CD4-positive, alpha-beta T cell treated with Interleukin-6 at 100 ng/mL for 8 hours (primary cell): ENCODE measurements around the gene MOK.

ENCODE experiments used
- DNase-seq: peaks from one replicate; pipeline ENCODE4 v3.0.0-alpha.2; 2020; ENCODE audit warnings: mixed read lengths, low spot score

Gene MOK

DNA sequence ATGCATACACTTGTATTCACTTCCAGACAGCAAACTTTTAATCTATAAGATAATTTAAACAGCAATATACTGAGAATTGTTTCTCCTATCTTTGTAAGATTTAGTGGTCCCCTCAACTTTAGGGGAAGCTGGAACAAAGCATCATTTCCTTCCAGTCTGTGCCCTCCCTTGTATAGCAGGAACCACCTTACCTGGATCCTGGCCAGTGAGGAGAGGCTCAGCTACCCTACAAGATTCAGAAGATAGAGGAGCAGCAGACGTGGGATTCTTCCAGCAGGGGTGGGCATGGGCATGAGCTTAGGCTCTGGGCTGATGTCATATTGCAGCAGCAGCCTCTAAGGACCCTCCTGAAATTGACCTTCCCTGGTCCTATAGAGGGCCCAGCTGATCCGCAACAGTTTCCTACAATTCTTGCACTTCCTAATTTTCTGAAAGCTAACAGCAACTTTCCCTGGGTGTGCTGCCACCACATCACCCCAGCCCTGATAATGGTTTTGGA is 21.3 kb downstream of the MOK start:
- DNase-seq, result no peak

DNA sequence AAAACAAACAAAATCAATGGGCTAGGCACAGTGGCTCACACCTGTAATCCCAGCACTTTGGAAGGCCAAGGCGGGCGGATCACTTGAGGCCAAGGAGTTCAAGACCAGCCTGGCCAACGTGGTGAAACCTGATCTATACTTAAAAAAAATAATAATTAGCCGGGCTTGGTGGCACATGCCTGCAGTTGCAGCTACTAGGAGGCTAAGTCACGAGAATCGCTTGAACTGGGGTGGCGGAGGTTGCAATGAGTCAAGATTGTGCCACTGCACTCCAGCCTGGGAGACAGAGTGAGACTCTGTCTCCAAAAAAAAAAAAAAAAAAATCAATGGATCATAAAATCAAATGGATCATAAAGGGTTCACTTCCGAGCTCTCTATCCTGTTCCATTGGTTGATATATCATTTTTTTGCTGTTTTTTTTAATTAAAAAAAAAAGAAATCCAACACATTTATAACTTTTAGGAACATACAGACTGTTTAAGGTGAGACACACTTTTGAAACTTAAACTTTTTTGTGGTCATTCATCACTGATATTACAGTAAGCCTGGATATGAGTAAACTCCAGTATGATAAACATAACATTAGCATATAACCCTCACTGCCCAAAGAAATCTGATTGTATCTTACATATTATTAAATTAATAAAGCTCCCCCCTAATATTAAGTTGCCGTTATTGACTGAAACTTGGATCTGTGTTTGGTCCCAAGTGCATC is 22.1 kb downstream of the MOK start:
- DNase-seq, result no peak

GRCh38 chr14:102280376-102280962 is 24.5 kb downstream of the MOK start:
- no peak for DNase-seq

GRCh38 chr14:102279688-102280348 is 25.1 kb downstream of the MOK start:
- DNase-seq, result no peak

- no peak for DNase-seq
Measured at GRCh38 chr14:102279282-102279681, 25.7 kb downstream of the MOK start.

DNA sequence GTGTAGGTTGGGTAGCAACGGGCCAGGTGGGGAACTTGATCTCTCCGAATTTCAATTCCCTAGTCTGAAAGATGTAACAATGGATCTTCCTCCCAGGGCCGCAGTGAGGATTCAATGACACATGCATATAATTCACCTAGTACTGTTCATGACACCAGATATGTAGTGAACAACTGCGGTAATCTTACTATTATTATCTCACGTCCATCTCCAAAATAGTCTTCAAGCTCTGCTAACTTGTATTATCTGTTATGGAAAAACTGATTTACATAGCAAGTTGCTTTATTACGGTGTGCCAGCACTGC is 26.4 kb downstream of the MOK start:
- DNase-seq, result no peak

DNA sequence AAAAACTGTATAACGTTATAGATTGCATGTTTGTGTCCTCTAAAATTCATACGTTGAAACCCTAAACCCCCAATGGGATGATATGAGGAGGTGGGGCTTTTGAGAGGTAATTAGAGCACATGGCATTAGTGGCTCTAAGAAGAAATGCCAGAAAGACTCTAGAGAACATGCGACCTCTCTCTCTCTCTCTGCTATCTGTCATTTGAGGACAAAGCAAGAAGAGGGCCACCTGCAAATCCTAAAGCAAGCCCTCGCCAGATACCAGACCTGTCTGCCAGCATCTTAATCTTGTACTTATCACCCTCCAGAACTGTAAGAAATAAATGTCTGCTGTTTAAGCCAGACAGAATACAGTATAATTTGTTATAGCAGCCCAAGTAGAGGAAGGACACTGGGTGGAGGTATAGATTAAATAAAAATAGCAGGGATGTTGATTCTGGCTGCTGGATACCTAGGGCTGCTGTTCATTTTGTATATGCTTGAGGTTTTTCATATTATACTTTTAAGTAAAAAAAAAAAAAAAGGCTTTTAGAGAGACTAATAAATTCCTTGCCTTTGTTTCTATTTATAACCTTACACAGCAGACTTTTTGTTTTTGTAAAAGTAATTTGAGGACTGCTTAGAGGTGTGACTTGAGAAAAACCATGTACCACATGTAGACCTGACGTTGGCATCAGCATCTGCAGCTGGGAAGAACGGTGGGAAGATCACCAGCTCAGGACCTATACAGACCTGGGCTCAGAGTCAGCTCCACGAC is 26.9 kb downstream of the MOK start:
- DNase-seq, result no peak

DNA sequence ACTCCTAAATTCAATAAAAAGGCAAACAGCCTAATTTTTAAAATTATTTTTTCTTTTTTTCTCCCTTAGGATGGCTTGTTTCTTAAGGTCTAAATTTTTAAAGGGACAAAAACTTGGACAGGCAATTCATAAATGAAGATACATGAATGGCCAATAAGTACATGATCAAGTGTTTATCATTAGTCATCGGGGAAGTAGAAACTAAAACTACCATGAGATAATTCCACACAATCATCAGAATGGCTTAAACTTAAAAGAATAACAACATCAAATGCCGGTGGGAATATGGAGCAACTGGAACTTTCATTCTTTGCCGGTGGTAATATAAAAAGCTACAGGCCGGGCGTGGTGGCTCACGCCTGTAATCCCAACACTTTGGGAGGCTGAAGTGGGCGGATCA is 29.1 kb downstream of the MOK start:
- no peak for DNase-seq

DNA sequence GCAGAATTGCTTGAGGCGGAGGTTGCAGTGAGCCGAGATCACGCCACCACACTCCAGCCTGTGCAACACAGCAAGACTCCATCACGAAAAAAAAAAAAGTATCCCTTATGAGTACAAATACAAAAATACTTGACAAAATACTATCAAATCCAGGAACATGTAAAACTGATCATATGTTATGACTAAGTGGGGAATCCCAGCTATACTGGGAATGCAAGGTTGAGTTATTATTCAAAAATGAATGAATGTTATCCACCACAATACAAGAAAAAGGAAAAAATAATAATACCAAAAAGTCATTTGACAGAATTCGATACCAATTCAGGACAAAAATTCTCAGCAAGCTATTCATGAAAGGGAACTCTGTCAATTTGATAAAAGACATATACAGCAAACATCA is 32.6 kb downstream of the MOK start:
- no peak for DNase-seq

DNA sequence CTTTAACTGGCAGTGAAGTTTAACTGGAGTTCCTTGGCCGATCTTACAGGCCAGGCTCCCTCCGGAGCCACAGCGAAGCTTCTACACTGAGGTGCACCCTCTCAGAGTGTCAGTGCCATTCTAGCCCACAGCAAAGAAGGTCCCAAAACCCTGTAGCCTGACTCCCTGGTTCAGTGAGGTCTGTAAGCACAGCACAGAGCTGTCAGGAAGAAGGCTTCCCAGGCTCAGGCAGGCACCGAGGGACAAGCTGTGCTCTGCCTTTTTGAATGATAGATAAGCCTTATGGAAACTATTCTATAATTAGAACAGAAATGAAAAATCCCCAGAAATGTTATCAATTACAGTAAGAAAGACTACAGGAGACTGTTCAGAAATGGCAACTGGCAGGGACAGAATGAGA is 40.2 kb downstream of the MOK start:
- no peak for DNase-seq

- no peak for DNase-seq
Measured at GRCh38 chr14:102264355-102264754, 40.6 kb downstream of the MOK start.

- DNase-seq, result no peak
Measured at GRCh38 chr14:102262929-102263462, 42.0 kb downstream of the MOK start.

- no peak for DNase-seq
Measured at GRCh38 chr14:102258136-102258535, 46.8 kb downstream of the MOK start.

DNA sequence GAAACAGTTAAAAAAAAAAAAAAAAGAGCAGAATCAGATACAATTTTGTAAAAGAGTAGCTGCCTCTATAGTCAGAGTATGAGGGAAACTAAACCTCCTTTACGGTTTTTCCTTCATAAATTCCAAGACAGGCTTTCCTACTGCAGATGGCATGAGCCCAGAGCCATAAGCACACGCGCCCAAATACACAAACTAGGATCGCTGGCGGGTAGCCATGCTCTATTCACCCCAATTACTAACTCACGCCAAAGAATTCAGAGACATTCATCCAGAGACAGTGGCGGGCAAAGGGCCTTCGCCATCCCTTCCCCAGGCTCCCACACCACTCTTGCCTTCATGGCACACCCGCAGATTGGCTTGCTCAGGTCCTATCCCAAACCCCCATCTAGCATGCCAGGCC is 48.2 kb downstream of the MOK start:
- DNase-seq, result no peak

DNA sequence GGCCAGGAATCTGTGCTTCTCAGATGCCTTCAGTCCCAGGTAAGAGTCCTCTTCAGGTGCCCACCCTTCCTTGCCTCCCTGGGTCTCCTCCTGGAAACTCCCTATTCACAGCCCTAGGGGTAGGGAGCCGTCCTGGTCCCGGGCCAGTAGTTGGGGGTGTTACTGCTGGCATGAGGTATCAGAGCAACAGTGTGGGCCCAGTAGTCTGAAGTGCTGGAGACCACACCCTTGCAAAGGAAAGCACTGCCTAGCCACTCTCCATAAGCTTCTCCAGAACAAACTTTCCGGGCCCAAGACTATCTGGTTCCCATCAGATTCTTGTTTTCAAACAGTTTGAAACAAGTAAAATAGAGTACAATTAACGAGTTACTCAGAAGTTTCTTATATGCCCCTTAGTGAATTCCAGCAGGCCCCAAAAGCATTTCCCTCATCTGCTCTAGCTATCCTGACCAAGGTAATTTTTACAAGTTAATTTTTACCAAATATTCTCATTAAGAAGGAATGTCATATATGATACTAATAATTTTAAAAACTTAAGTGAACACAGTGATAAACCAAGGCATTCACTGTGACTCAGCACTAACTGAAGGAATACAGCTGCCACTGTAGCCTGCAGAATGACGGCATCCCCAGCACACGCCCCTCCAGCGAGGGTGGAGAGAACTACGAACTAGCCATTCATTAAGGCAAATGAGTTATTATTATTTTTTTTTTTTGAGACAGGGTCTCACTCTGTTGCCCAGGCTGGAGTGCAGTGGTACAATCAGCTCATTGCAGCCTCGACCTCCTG is 49.4 kb downstream of the MOK start:
- DNase-seq, result no peak

DNA sequence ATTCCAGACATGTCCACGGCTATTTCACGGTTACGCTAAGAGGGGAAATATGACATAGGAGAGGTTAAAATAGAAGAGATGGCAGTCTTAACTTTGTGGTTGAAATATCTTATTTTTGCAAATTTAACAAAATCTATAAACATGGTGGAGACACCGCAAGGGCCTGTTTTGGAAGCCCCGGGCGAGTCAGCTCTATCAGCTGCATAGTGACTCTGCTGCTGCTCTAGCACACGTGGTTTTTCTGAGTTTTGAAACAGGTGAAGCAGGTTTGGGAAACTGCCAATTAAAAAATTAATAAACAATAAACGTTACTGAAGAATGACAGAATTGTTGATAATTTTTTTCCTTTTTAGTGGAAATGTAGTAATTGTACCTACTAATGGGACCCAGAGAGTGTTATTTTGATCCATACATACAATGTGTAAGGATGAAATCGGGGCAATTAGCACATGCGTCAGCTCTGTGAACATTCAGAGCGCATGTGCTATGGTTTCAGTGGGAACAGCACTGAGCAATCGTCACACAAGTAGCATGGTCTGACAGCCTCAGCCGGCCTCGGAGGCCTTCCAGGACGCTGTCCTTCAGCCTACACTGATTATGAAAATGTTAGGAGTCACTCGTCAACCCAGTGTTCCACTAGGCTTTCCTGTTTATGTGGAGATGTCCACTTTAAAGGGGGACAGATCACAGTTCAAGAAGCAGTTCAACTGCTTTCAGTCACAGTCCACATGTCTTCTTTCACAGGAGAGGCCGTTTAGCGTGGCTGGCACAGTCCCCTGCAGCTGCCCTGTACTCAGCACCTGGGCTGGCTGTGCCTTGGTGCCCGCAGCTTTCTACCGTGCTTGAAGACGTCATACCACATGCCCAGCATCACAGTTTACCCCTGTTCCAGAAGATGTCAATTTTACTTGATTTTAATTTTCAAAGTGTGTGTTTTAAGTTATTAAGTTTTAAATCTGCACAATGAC is 51.8 kb downstream of the MOK start:
- no peak for DNase-seq

DNA sequence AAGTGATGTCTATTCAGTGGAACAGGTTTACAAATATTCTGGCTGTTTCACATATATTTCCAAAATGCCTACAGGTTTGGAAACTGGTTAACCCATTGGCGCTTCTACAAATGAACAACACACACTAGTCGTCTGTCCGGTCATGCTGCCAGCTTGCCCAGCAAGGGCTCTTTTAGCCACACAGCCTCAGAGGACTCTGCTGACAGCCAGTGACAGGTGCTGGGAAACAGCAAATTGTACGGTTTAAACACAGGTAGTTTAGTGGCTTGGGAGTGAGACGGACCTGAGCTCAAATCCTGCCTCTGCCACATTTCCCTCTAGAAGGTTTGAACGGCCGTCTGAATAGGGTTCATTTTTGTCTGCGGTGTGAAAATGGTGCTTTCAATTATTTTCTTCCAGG is 53.8 kb downstream of the MOK start:
- no peak for DNase-seq

DNA sequence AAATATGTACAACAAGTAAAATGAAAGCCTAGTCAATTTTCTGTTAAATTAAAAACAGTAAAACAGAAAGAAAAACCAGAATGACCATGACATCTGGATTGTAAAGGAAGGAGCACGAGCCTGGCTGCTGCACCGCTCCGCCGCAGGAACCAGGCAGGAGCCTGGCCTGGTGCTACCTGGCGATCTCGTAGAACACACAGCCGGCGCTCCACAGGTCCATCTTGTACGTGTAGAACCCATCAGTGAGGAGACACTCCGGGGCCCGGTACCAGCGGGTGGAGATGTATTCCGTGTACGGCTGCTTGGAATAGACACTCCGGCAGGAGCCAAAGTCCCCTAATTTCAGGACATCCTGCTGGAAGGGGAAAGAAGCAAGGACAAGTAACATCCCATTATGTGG is 54.3 kb downstream of the MOK start:
- no peak for DNase-seq

DNA sequence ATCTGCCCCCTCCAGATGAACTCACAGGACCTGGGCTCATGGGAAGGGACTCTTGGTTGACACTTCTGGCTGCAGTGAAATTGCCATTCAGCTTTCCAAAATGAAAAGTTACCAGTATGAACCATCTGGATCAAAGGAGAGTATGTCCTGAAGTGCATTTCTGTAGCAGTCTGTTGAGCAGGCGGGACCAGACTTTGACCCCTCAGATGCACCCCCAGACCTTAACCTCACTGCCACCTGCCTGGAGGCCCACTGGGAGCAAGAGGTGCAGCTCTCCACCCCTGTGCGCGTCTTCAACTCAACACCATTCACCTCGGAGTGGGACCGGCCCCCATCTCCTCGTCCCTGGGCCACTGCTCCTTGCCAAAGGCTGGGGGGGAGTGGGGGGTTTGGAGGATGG is 55.0 kb downstream of the MOK start:
- DNase-seq, result no peak

DNA sequence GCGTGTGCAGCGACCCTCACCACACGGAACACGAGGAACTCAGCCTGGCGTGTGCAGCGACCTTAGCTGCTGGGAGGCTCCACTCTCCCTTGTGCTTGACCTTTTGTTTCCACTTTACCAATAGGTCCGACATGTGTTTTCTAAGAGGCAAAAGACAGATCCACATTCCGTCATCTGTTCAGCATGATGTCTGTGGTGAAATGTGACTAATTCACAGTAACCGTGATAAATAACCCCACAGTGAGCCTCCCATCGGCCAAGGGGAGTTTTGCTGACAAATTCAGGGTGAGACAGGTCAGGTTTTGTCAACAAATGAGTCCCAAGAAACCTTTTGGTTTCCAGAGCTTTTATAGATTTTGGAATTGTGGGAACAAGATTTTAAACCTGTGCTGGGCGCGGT is 55.9 kb downstream of the MOK start:
- no peak for DNase-seq

GRCh38 chr14:102248121-102248520 is 56.8 kb downstream of the MOK start:
- no peak for DNase-seq
